Subcutaneous abdominal adipose tissue (tissue), 5 donors: ENCODE measurements around the gene HNRNPA2B1.

Source experiments
- H3K27ac ChIP-seq: one replicate; pipeline ENCODE4 v1.7.0; 2013; ENCODE audit warnings: low read depth, mild to moderate bottlenecking, inconsistent platforms, low read length, moderate library complexity
- H3K27me3 ChIP-seq, 5 donors: one replicate each; pipeline ENCODE4 v1.7.0; 2013; ENCODE audit warnings: low read length in 5 of 5, inconsistent platforms in 1 of 5; ENCODE audit not compliant: control insufficient read depth in 5 of 5, insufficient read depth in 4 of 5
- H3K36me3 ChIP-seq, 5 donors: one replicate each; pipeline ENCODE4 v1.7.0; 2013; ENCODE audit warnings: low read length in 5 of 5; ENCODE audit not compliant: control insufficient read depth in 5 of 5, insufficient read depth in 5 of 5
- H3K4me1 ChIP-seq, 5 donors: one replicate each; pipeline ENCODE4 v1.7.0; 2013; ENCODE audit warnings: low read length in 5 of 5, mild to moderate bottlenecking in 3 of 5, moderate library complexity in 1 of 5; ENCODE audit not compliant: control insufficient read depth in 5 of 5, insufficient read depth in 5 of 5
- H3K4me3 ChIP-seq, 5 donors: one replicate each; pipeline ENCODE4 v1.7.0; 2013; ENCODE audit warnings: low read length in 5 of 5, low read depth in 1 of 5
- H3K9ac ChIP-seq, 5 donors: one replicate each; pipeline ENCODE4 v1.7.0; 2013; ENCODE audit warnings: low read length in 5 of 5, mild to moderate bottlenecking in 4 of 5, moderate library complexity in 3 of 5
- H3K9me3 ChIP-seq, 5 donors: one replicate each; pipeline ENCODE4 v1.7.0; 2013; ENCODE audit warnings: low read length in 5 of 5; ENCODE audit not compliant: control insufficient read depth in 5 of 5
- donor health status: healthy.
- donor health status: healthy.
- donor health status: healthy.
- donor health status: healthy.
- donor health status: healthy.

Gene HNRNPA2B1

GRCh38 chr7:26213807-26214515, 13.4 kb upstream of the HNRNPA2B1 start:
- Histone ChIP-seq H3K9ac (no peak overlapping the region), H3K36me3 (peaks cover 28 to 36% (median 34%) of the 10 kb centered on the region in 5 donors), H3K27ac (no peak overlapping the region), H3K27me3 (no peaks in the 10 kb centered on the region), H3K4me1 (no peaks in the 10 kb centered on the region), H3K9me3 (no peaks in the 10 kb centered on the region), H3K4me3 (no peak overlapping the region)

GRCh38 chr7:26212921-26213718, 12.6 kb upstream of the HNRNPA2B1 start:
- peaks cover 33 to 43% (median 36%) of the 10 kb centered on the region in 5 donors for H3K36me3 ChIP-seq
- no peaks in the 10 kb centered on the region for H3K27me3 ChIP-seq

GRCh38 chr7:26208040-26208439, 7.5 kb upstream of the HNRNPA2B1 start:
- peaks cover 47 to 61% (median 53%) of the 10 kb centered on the region in 5 donors for H3K36me3 ChIP-seq
- no peak overlapping the region for H3K9ac ChIP-seq
- H3K27me3 ChIP-seq, result no peaks in the 10 kb centered on the region
- no peak overlapping the region for H3K4me3 ChIP-seq
- no peak overlapping the region for H3K27ac ChIP-seq
- no peaks in the 10 kb centered on the region for H3K9me3 ChIP-seq
- H3K4me1 ChIP-seq, result peaks cover 0 to 25% (median 22%) of the 10 kb centered on the region in 5 donors

More at GRCh38 chr7:26212921-26213718, 12.6 kb upstream of the HNRNPA2B1 start:
- Histone ChIP-seq H3K9me3 (no peaks in the 10 kb centered on the region), H3K9ac (no peak overlapping the region), H3K27ac (no peak overlapping the region), H3K4me3 (no peak overlapping the region), H3K4me1 (no peaks in the 10 kb centered on the region)

DNA sequence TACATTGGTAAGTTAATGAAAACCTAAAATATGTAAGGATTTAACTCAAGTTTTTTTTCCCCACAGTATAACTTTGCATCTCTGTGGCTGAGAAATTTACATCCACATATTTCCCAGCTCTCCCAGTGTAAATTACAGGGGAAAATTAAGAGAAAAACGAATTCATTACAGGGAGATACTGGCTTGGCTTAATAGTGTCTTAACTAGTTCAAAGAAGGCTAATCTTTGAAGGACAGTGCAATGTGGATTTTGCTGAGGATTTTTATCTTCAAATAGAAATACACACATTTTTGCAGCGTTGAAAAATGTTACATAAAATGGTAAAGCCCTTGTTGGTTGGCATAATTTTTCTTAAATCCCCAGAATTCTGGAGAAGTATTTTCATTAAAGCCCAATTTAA, 2.5 kb upstream of the HNRNPA2B1 start:
- Histone ChIP-seq H3K27me3 (no peaks in the 10 kb centered on the region), H3K4me1 (peaks cover 3 to 32% (median 30%) of the 10 kb centered on the region in 5 donors), H3K9ac (peak overlapping the region in 4 of 5 donors; percentile 12 to 87 (median 38)), H3K27ac (peak overlapping the region; percentile 100), H3K36me3 (peaks cover 12 to 19% (median 17%) of the 10 kb centered on the region in 5 donors), H3K9me3 (no peaks in the 10 kb centered on the region), H3K4me3 (peak overlapping the region; percentile 79 to 100 (median 90))

DNA sequence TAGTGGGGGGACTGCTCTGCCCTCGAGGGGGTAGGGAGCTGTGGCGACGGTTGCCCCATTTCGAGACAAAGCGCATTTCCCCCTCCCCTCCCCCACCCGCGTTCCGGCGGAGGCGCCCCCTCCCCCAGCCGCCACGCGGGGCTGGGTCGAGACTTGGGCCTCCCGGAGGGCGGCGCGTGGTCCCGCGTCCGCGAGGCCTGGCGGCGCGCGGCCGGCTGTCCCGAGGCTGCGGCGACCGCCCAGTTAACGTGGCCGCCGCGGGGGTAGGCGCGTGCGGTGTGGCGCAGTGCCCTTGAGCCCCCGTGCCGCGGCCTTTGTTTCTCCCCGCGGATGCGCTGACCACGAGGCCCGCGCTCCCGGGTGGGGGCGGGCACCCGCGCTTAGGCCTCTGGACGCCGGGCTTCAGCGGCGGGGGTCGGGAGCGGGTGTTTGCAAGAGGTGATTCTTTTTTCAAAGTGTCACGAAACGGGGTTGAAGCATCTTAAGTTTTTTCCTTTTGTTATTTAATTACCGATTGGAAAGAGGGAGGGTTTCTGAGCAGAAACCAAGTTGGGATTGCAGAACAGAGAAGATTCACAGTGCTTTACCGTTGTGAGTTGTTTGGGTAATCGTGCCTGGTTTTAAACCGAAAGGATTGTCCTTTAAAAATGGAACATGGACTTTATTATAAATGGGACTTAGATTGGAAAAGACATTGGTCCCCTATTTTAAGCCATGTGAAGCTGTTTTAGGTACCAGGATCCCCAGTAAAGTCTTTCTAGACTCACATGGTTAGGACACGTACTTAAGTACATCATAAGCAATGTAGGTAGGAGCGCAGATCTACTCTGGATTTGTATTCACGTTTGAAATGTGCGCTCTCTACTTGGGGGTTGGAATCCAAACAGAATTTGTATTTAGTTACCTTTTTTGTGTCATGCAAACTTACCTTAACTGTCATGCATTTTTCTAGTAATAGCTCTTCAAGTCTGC, 1.8 kb upstream of the HNRNPA2B1 start:
- Histone ChIP-seq H3K4me1 (peaks cover 5 to 38% (median 34%) of the 10 kb centered on the region in 5 donors), H3K9me3 (no peaks in the 10 kb centered on the region), H3K4me3 (peak overlapping the region; percentile 79 to 100 (median 90)), H3K36me3 (peaks cover 14 to 15% (median 14%) of the 10 kb centered on the region in 5 donors), H3K27me3 (no peaks in the 10 kb centered on the region), H3K9ac (peak overlapping the region; percentile 12 to 98 (median 88)), H3K27ac (peak overlapping the region; percentile 100)

DNA sequence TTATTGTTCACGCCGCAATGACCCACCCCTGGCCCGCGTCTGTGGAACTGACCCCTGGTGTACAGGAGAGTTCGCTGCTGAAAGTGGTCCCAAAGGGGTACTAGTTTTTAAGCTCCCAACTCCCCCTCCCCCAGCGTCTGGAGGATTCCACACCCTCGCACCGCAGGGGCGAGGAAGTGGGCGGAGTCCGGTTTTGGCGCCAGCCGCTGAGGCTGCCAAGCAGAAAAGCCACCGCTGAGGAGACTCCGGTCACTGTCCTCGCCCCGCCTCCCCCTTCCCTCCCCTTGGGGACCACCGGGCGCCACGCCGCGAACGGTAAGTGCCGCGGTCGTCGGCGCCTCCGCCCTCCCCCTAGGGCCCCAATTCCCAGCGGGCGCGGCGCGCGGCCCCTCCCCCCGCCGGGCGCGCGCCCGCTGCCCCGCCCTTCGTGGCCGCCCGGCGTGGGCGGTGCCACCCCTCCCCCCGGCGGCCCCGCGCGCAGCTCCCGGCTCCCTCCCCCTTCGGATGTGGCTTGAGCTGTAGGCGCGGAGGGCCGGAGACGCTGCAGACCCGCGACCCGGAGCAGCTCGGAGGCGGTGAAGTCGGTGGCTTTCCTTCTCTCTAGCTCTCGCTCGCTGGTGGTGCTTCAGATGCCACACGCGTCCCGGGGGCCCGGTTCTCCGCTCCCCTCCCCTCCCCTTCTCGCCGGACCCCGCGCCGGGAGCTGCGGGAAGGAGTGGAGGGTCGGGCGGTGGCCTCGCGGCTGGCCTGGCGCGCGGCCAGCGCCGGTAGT, 887 bp upstream of the HNRNPA2B1 start, which contains the start of gene CBX3:
Gene CBX3, plus strand, starts transcription at position 499 of the 772 bp plus-strand sequence. CDS start 1,254 bp downstream, outside the sequence.
- peaks cover 14 to 15% (median 14%) of the 10 kb centered on the region in 5 donors for H3K36me3 ChIP-seq
- no peaks in the 10 kb centered on the region for H3K9me3 ChIP-seq
- H3K27me3 ChIP-seq, result no peaks in the 10 kb centered on the region
- peak within 1 kb of the TSS; percentile 98 to 100 (median 100) for H3K9ac ChIP-seq
- peak within 1 kb of the TSS; percentile 100 for H3K27ac ChIP-seq
- H3K4me3 ChIP-seq, result peak within 1 kb of the TSS; percentile 82 to 100 (median 93)
- H3K4me1 ChIP-seq, result peaks cover 8 to 47% (median 43%) of the 10 kb centered on the region in 5 donors

GRCh38 chr7:26200038-26200443, 505 bp downstream of the HNRNPA2B1 start:
- Histone ChIP-seq H3K4me3 (peak overlapping the region; percentile 82 to 100 (median 93)), H3K36me3 (peaks cover 25 to 27% (median 26%) of the 10 kb centered on the region in 5 donors), H3K27me3 (no peaks in the 10 kb centered on the region), H3K9me3 (no peaks in the 10 kb centered on the region), H3K9ac (peak overlapping the region; percentile 98 to 100 (median 100)), H3K27ac (peak overlapping the region; percentile 100), H3K4me1 (peaks cover 10 to 58% (median 50%) of the 10 kb centered on the region in 5 donors)

- H3K36me3 ChIP-seq, result peaks cover 25 to 31% (median 30%) of the 10 kb centered on the region in 5 donors
- peak overlapping the region; percentile 100 for H3K27ac ChIP-seq
- peak overlapping the region; percentile 98 to 100 (median 100) for H3K9ac ChIP-seq
- no peaks in the 10 kb centered on the region for H3K9me3 ChIP-seq
- no peaks in the 10 kb centered on the region for H3K27me3 ChIP-seq
- H3K4me3 ChIP-seq, result peak overlapping the region; percentile 82 to 100 (median 93)
- peaks cover 10 to 58% (median 49%) of the 10 kb centered on the region in 5 donors for H3K4me1 ChIP-seq
Measured at GRCh38 chr7:26199301-26200037, 1.1 kb downstream of the HNRNPA2B1 start.
